DMS153 (cell line): ENCODE measurements around the gene SLAMF1.

ENCODE experiments used
- DNase-seq: peaks from one replicate; lab custom pipeline; 2025; lab: John Stamatoyannopoulos, UW

The SLAMF1 gene

GRCh38 chr1:160625321-160625720 lies 21.5 kb downstream of the SLAMF1 start:
- DNase-seq = no peak

DNA sequence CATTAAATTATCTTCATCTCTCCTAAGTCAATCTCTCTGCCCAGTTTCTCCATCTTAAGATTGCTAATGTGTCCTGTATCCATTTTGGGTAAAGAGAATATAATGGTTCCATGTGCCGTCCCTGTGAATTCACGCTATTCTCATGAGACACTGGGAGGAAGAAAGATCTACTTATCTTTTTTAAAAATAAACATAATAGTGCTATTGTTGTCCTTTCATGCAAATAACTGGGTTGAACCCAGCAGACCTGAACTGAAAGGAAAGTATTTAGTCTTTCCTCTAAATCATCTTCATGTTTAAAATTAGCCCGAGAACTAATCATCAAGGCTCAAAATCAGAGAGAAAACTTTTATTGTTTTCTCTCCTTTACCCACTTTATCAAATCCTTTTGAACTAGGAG lies 22.4 kb downstream of the SLAMF1 start:
- DNase-seq = no peak

- no peak for DNase-seq
Observed at GRCh38 chr1:160623862-160624261, 23.0 kb downstream of the SLAMF1 start.

GRCh38 chr1:160623227-160623633 lies 23.6 kb downstream of the SLAMF1 start:
- no peak for DNase-seq

DNA sequence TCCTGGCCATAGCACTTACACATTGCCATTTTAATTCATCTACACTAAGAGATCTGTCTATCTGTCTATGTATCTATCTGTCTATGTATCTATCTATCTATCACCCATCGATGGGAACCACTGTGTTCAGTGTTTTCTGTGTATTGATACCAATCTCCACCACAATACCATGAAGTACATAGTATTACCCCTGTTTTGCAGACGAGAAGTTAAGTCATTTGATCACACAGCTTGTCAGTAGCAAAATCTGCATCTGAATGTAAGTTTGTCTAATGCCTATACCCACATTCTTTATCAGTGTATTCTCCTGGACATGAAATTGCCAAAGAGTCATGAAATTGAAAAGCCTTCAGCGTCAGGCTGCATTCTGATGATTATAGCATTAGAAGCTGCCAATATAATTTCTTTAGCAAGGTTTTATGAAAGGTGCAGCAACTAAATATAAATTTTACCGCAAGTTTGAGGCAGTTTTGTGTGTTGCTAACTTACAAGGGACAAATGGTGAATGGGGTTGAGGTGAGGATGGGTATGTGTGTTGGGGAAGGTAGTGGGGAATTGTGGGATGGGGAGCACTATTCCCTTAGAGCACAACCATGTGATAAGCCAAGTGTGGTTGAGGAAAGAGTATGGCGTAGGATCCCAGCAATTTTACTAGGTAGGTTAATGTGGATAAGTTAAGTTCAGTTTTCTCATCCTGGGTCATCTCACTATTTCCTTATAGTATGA lies 24.2 kb downstream of the SLAMF1 start:
- no peak for DNase-seq

DNA sequence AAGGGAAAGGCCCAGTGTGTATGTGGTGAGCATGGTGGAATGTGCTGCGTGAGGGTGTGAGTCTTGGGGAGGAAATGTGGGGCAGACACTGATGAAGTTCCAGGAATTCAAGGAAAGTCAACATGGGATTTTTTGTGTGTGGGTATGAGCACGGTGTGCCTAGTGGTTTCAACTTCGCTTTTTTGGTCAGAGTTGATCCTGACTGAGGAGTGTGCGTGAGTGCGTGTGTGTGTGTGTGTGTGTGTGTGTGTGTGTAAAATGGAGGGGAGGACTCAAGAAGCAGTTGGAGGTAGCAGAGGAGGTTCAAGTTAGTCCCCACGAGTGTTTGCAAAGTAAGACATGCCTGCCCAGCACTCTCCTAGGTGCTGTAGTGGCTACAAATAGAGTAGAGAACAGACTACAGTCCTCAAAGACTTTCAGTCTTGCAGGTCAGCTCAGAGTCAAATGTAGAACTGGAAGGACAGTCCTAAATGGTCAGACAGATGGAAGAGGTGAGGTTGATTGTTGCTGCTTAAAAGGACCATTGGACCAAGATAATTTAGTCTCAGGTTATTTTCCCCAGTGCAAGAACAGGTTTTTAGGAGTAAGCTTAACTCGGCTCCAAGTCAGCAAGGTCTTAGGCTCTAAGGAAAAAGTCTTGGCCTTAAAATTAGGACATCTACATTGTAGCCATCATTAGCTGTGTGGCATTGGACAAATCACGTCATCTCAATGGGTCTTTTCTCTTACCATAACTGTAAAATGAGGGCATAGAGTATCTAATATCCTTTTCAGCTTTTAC lies 25.0 kb downstream of the SLAMF1 start:
- DNase-seq = no peak

GRCh38 chr1:160620942-160621632 lies 25.8 kb downstream of the SLAMF1 start:
- no peak for DNase-seq

DNA sequence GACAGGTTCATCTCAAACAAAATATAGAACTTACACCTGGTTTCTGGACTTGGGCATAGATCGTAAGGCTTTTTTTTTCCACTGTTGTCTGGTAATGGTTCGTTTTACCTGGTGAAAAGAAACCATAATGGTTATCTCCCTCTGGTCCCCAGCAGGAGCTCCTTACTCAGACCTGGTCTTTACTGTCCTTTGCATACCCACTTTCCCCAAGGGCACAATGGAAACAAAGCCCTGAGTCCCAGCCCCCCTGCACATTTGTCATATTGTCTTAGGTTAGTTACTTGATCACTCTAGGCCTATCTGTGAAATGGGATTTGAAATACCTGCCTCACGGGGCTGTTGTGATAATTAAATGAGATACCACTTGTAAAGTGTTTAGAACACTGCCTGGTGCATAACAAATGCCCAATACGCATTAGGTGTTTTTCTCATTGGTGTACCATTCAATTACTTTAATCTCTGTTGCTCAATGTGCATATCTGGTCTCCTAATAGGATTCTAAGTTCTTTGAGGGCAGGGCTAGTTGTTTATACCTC lies 27.0 kb downstream of the SLAMF1 start:
- no peak for DNase-seq

- no peak for DNase-seq
Observed at GRCh38 chr1:160618763-160619274, 28.0 kb downstream of the SLAMF1 start.

DNA sequence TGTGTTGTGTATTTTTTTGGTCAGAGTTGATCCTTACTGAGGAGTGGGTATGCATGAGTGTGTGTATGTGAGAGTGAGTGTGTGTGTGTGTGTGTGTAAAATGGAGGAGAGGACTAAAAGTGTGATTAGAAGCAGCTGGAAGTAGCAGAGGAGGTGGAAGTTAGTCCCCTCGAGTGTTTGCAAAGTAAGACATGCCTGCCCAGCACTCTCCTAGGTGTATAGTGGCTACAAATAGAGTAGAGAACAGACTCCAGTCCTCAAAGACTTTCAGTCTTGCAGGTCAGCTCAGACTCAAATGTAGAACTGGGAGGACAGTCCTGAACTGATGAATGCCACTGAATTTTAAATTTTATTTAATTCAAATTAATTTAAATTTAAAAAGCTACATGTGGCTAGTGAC lies 28.5 kb downstream of the SLAMF1 start:
- no peak for DNase-seq

- DNase-seq = no peak
Observed at GRCh38 chr1:160615660-160616059, 31.2 kb downstream of the SLAMF1 start.

GRCh38 chr1:160614410-160614809 lies 32.4 kb downstream of the SLAMF1 start:
- no peak for DNase-seq

DNA sequence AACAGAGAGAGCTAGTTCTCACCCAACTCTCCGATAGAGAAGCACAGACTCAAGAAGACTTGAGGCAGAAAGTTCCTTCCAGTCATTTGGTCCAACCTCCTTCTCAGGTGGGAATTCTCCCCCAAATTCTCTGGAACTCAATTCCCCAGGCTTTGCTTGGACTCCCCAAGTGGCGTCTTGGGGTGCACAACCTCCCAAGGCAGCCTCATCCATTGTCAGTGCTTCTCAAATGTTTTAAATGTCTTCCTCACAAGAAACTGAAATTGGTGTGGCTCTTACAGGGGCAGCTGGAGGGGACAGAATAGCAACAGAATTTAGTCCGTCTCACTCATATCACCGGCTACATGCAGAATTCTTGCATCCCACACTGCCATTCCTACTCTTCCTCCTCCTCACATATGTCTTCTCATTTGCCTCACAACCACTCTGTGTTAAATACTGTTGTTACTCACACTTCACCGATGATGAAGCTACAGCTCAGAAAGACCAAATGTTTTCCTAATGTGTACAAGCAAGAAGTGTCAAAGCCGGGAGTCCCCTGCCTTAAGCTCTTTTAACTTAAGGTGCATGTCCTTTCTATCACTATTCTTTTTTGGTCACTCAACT lies 34.1 kb downstream of the SLAMF1 start:
- no peak for DNase-seq

DNA sequence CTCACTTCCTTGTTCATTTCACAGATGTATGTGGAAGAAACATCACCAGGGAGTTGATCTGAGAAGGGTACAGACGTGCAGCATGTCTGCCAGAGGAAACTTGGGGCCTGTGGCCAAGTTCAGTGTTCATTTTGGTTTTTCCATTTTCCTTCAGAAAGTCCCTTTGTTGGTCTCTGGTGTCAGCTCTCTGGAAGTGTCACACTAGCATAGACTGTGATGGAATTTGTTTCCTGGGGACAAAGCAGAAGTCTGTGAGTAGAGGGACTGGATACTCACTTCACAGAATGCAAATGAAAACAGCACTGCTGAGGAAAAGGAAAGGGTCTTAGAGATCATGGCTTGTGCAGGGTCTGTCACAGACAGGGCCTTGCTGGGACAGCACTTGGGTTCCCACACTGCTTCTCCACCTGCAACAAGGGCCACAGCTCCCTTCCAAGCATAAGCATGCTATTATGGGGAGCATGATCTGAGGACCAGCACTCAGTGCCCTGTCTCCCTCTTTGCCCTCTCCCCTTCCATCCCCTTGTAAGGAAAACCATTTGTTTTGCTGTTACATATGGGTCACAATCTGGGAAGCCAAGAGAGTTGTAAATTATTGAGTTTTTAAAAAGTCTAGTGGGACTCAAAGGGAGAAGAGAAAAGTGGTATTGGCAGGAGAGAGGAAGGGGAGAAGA lies 36.1 kb downstream of the SLAMF1 start:
- no peak for DNase-seq

DNA sequence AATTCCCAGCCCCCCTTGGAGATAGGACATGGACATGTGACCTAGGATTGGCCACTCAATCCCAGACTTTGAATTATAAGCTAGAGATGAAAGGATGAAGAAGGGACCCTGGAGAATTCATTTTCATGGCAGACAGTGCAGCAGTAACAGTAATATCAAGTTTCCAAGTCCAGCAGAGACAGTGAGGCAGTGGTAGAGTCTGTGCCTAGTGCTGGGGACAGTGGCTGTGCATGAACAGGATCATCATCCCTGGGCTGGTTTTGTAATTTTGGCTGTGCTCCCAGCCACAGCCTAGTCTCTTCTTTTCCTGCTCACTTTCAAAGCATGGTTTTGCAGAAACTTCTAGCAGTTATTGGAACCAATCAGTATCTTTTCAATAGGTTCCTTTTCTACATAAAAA lies 37.9 kb downstream of the SLAMF1 start:
- no peak for DNase-seq

DNA sequence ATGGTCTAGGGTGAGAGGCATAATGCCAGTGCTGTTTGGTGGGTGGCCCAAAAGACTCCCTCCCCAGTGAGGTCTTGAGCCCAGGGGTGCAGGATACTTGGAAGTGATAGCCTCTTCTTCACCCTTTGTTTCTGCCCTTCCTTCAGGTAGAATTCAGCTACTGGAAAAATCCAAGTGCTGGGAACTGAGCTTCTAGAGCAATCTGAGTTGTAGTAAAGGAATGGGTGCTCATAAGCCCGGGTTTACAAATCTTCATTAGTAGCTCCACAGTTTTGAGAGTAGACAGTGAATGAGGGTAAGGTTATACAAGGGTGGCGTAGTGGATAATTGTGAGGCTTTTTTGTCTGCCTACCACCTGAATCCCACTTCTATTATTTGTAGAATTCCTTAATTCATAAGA lies 38.3 kb downstream of the SLAMF1 start:
- DNase-seq = no peak

DNA sequence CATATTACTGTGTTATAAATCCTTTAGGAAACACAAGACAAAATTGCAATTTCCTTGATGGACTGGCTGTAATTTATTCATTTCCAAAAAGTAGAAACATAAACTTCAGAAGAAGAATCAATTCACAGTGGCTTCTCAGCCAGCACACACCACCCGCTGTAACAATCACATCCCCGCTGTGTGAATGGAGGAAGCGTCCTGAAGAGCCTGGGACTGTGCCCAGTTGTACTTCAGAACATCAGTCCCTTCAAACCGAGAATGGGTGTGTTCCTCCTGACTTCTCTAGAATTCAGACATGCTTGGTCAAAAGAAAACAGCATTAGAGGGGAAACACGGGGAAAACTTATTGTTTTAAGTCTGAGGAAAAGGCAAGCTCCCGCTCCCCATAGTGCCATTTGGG lies 38.8 kb downstream of the SLAMF1 start:
- DNase-seq = no peak

DNA sequence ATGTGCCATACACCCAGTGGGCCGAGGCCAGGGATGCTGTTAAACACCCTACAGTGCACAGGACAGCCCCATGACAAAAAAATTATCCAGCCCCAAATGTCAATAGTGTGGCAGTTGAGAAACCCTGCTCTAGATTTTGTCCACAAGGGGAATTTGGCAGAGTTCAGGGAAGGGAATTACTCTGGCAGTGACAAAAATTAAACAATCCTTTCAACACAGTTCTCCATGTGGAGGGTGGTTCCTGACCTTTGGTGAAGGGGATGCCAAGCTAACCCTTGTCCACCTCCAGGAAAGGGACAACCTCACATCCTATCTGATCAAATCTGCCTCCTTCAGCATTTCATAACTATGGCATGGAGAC lies 39.2 kb downstream of the SLAMF1 start:
- DNase-seq = no peak

DNA sequence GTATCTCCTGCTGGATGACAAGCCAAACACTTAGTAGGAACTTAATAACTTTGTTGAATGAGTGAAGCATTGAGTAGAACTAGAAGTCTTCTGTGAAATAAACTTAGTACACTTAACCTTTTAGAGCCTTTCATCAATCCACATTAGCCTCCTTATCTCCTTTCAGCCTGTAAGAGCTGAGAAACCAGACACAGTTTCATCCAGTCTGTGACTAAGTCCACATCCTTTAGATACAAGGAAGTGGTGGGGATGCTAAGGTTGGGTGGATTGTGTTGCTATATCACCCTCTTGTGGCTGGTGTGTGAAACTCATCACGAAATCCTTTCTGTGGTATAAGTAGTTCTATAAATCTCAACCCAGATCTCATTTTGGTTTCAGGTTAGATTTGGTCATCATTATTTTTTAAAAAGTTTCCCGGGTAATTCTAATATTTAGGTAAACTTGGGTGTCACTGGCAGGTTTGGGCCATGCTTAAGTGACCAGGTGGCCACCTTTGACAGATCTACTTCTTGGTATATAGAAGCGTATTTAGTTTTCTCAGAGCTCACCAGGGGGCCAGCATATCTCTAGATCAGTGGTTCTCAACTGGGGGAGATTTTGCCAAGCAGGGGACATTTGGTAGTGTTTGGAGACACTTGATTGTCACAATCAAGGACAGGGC lies 39.7 kb downstream of the SLAMF1 start:
- DNase-seq = peak; percentile 84

DNA sequence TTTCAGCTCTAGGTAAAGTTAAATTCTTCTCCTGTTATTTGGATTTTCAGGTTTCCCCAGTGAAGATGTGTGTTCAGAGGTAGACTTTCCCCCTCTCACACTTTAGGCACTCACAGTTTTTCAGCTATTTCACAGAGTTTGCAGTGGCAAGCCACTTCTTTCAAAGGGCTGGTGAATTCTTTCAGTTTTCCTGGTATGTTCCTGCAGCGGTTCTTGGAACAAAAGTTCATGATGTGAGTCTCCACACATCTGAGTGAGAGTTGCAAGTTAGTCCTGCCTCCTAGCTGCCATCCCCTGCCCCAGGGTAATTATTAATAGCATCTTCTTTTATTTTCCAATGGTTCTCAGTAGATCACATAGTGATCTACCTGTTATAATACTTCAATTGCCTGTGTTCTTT lies 40.2 kb downstream of the SLAMF1 start:
- DNase-seq = no peak
